Measurements from ENCODE around the gene UGT1A8.

Gene UGT1A8

DNA sequence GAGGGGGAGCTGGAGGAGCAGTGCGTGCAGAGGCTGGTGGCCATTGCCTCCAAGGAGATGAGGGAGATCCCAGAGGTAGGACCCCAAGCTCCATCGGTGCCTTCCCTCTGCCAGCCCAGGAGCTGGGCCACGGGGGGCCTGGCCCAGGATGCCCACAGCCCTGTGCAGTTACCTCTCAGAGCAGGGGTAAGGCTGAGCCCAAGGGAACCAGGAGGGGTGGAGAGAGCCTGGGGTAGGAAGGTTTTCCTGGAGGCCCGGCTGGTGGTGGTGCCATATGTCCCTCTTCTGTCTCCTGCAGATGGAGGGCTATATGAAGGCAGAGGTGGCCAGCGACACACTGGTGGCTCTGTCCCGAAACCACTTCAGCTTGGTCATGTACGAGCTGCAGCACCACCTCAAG, 172.1 kb downstream of the UGT1A8 start:
- in situ Hi-C loops (cut with MboI; ENCODE audit: low pct_unique_long_range_greater_than_20kb, low sequenced_read_pairs): no loop called here

DNA sequence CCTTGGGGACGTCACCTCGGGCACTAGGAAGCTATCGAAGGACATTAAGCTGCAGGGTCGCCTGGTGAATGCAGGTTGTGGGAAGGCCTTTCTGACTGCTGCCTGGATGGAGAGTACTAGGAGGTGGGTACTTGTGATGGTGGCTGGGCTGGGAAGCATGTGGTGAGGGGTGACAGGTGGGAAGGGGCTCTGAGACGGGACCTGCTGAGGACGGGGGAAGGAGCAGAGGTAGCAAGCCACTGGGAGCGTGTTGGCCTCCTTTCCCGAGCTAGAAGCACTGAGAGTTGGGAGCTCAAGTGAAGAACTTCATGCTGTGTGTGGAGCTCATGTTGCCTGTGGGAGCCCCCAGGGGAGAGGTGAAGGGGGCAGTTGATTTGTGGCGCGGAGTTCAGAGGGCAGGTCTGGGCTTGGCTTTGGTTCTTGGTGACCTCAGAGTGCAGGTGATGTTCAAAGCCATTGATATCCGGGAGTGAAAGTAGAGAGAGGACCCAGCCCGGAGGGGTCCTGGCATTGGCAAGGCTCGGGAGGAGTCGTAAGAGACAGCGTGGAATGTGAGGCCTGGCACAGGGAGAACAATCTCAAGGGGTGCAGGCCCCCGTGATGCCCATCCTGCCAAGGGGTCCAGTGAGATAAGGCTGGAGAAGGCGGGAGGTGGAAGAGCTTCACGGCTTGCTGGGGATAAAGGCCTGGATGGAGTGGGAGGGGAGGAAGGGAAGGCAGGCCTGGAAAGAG, 173.9 kb downstream of the UGT1A8 start:
- in situ Hi-C loops (cut with MboI; ENCODE audit: low pct_unique_long_range_greater_than_20kb, low sequenced_read_pairs): no loop called here
- DNase-seq: no peak

More for the DNA sequence above, 172.1 kb downstream of the UGT1A8 start:
- DNase-seq: no peak

DNA sequence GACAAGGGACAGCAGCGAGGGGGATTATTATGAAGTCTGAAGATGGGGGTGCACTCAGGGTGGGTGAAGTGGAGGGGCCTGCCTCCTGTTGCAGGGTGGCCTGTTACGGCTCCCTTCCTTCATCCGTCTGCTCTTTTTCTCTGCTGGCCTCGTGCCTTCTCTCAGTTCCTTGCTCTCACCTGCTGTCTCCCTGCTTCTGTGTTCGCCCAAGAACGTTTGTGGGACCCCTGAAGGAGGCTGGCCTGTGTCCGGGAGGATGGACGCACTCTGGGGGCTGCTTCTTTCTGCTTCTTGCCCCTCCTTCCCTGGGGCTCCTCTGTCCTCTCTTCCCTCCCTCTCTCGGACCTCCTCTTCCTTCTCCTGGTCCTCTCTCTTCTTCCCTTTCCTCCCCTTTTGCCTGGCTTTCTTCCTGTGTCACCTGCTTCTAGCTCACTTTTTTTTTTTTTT, 174.5 kb downstream of the UGT1A8 start:
- no peak for DNase-seq
- in situ Hi-C loops (cut with MboI; ENCODE audit: low pct_unique_long_range_greater_than_20kb, low sequenced_read_pairs): no loop called here

- in situ Hi-C loops (cut with MboI; ENCODE audit: low pct_unique_long_range_greater_than_20kb, low sequenced_read_pairs): no loop called here
- no peak for DNase-seq
Observed at GRCh38 chr2:233792720-233793119, 175.3 kb downstream of the UGT1A8 start.

DNA sequence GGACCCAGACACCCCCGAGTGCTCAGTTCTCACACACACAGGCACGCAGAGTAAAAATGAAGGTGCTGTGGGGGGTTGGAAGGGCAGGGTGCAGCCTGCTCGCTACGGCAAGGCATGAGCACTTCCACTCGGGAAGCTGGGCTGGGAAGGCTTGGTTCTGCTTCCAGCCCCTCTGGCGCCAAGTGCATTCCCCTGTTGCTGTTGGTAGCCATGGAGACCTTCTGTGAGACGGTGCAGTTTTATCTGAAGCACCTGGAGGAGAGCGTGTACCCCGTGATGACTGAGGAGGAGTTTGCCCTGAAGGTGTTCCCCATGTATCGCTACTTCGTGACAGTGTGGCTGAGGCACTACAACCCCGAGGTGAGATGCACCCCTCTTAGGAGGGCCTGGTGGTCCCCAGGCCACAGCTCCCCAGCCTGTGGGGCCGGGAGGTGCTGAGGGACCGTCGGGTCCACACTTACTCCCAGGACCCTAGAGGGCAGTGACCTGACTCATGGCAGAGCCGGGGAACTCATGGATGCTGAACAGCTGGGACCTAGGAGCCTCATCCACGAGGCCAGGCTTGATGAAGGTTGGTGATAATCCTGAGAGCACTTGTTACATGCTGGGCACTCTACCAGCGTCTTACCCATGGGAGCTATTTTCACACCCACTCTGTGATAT, 176.2 kb downstream of the UGT1A8 start:
- in situ Hi-C loops (cut with MboI; ENCODE audit: low pct_unique_long_range_greater_than_20kb, low sequenced_read_pairs): no loop called here
- DNase-seq: no peak

DNA sequence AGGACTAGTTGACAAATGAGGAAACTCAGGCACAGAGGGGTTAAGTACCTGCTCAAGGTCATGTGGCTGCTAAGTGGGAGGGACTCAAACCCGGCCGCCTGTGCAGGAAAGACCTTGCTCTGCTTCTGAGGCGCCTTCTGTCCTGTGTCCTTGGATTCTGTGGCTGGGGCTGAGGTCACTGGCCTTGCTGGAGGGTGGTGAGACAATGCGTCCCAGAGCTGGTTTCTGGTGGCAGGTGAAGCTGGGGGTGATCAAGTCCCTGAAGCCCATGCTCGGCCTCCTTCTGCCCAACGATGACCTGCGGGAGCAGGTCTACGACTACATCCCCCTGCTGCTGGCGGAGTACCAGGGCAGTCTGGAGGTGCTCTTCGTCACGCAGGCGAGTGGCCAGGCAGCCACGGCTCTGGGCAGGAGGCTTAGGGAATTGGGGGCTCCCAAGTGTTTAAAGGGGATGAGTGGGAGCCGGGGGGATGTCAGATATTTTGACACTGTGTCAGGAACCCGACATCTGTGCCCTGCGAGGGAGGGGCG, 176.8 kb downstream of the UGT1A8 start:
- in situ Hi-C loops (cut with MboI; ENCODE audit: low pct_unique_long_range_greater_than_20kb, low sequenced_read_pairs): no loop called here
- DNase-seq: no peak

DNA sequence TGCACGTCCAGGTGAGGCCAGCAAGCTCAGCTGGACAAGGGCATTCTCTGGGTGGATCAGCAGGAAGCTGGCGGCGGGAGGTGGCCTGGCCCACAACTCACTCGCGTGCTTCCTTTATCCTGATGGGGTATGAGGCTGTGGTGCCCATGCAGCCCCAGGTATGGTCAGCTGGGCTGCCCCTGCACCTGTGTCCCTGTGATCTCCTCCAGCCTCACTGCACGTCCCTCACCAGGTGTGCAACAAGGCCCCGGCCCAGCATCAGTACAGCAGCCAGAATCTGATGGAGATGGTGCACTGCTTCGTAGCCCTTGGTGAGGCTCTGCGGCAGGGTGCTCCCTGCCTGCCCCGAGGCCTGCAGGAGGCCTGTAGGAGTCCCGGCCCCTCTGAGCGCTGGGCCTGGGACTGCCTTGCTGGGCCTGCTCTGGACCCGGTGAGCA, 178.3 kb downstream of the UGT1A8 start:
- no peak for DNase-seq
- in situ Hi-C loops (cut with MboI; ENCODE audit: low pct_unique_long_range_greater_than_20kb, low sequenced_read_pairs): no loop called here

GRCh38 chr2:233796254-233796653, 178.8 kb downstream of the UGT1A8 start:
- in situ Hi-C loops (cut with MboI; ENCODE audit: low pct_unique_long_range_greater_than_20kb, low sequenced_read_pairs): no loop called here
- no peak for DNase-seq

DNA sequence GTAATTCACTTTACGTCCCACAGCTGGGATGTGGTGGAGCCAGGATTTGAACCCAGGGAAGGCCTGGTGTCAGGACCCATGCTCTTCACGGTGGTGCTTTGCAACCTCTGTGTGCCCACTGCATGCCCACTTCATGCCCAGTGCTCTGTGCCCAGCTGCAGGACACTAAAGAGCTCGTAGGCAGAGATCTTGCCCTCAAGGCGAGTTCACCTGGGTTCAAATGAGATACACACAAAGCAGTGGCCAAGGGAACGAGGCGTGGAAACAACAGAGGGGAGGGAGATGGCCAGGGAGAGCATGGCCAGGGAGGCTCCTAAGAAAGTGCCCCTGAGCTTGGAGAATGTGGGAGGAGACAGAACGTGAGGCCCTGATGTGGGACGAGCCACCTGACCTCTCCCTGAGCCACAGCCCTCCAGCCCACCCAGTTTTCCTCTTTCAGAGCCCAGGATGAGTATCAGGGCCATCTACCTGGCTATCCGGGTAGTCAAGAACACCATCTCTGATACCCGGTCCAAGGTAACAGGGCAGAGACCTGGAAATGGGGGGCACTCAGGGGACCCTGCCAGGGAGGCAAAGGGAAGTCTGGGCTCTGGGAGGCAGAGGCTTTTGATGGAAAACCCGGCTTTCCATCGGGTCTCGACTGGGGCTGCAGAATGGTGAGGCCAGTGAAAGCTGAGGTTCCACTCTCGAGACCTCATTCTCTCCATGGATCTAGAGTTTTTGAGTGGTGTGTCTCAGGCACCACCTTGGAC, 181.1 kb downstream of the UGT1A8 start:
- in situ Hi-C loops (cut with MboI; ENCODE audit: low pct_unique_long_range_greater_than_20kb, low sequenced_read_pairs): no loop called here
- DNase-seq: no peak

DNA sequence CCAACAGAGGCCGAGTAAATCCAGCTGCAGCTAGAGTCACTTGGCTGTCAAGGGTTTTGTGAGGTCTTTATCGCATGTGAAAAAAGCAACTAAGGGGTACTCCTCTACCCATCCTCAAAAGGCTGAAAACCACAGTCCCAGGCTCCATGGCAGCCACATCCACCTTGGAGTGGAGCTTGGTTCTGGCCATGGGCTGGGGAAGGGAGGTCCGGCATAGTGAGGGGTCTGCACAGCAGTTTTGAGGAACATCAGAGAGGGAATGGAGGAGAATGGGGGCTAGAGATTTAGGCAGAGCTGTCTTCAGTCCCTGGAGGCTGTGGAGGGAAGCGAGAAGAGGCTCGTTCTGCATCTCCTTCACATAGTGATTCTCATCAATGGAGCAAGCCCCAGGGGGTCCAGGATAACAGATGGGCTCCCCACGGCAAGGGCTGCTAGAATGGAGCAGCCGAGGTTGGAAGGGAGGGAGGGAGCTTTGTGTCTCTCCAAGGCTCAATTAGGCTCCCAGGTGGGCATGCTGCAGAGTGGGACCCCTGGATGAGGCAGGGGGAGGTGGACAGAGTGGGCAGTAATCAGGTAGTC, 181.7 kb downstream of the UGT1A8 start:
- DNase-seq: no peak
- in situ Hi-C loops (cut with MboI; ENCODE audit: low pct_unique_long_range_greater_than_20kb, low sequenced_read_pairs): no loop called here

- in situ Hi-C loops (cut with MboI; ENCODE audit: low pct_unique_long_range_greater_than_20kb, low sequenced_read_pairs): no loop called here
Observed at GRCh38 chr2:233799716-233800115, 182.3 kb downstream of the UGT1A8 start.

GRCh38 chr2:233800208-233800607, 182.8 kb downstream of the UGT1A8 start:
- in situ Hi-C loops (cut with MboI; ENCODE audit: low pct_unique_long_range_greater_than_20kb, low sequenced_read_pairs): no loop called here
- DNase-seq: no peak

More at GRCh38 chr2:233799716-233800115, 182.3 kb downstream of the UGT1A8 start:
- no peak for DNase-seq

GRCh38 chr2:233801357-233802131, 184.1 kb downstream of the UGT1A8 start:
- in situ Hi-C loops (cut with MboI; ENCODE audit: low pct_unique_long_range_greater_than_20kb, low sequenced_read_pairs): no loop called here
- DNase-seq: peak; percentile 11

DNA sequence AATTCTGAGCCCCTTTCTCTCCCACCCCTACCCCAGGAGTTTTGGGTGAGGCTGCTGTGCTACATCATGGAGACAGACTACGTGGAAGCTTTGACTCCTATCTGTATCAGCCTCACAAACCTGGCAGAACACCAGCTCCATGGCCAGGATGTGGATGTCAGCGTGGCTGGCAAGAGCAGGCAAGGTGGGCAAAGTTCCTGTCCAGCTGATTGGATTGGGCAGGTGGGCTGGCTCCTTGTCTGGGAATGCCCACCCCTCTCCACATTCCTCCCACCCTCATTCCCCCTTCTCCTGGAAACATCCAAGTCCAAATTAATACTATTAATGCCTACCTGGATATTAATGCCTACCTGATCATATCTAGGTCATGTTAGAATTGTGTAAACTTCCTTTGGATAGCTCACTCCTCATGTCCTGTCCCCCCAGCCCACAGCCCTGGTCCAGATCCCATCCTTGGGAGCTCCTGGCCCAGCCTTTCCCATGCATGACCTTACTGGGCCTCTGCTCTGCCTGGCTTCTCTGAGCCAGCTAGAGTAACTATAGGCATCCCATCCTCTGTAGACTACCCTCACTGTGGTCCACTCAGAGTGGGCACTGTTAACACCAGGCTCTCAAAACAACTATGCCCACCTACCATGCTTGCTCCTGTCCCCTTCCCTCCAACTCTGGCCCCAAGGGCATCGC, 184.8 kb downstream of the UGT1A8 start:
- no peak for DNase-seq
- in situ Hi-C loops (cut with MboI; ENCODE audit: low pct_unique_long_range_greater_than_20kb, low sequenced_read_pairs): no loop called here

DNA sequence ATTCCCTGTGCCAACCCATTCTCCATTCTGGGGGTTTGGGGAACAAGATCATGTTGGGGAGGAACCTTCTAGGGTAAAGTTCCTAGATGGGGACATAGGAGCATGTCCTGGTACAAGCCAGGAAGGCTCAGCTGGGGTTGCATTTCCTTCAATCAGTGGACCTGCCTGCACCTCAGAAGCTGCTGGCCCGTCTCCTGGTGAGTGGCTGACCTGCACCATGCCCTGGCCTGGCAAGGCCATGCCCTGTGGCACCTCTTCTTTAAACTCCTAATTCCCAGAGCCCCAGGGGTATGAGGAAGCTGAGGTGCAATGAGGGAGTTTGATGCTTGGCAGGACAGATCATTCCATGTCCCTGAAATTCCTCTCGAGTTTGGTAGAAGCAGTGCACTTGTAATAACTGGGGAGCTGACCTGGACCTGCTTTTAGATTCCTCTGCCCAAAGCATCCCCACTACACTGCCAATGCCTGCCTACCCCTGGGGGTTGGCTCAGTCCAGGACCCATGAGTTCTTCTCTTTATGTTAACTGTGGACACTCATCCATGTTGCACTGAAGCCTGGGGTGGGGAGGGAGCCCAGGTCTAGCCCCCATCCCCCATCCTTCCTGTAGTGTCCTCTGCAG, 186.0 kb downstream of the UGT1A8 start:
- DNase-seq: no peak
- in situ Hi-C loops (cut with MboI; ENCODE audit: low pct_unique_long_range_greater_than_20kb, low sequenced_read_pairs): no loop called here

DNA sequence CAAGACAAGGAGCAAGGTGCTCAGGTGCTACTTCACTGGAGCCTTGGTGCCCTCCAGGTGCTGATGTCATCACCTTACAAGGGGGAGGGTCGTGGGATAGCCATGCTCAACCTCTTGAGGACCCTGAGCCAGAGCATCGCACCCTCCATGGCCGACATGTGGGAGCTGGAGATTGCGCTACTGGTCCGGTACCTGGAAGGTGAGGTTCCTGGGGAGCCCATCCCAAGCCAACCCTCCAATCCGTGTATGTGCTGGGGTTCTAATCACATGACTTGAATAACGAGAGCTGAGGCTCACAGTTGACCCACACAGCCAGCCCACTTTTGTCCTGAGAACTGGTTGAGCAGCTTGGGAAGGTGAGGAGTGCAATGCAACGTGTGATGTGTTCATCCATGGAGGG, 186.6 kb downstream of the UGT1A8 start:
- no peak for DNase-seq
- in situ Hi-C loops (cut with MboI; ENCODE audit: low pct_unique_long_range_greater_than_20kb, low sequenced_read_pairs): no loop called here

GRCh38 chr2:233807215-233807865, 189.9 kb downstream of the UGT1A8 start:
- no peak for DNase-seq
- in situ Hi-C loops (cut with MboI; ENCODE audit: low pct_unique_long_range_greater_than_20kb, low sequenced_read_pairs): no loop called here

Data from KBM-7 (cell line).